ENCODE data around the gene NPIPB2.
"Not testable (repeated sequence)": the region's sequence is repeated elsewhere in the genome, so short reads cannot be mapped to it uniquely, and the experiment has no call there.

NPIPB2 gene

DNA sequence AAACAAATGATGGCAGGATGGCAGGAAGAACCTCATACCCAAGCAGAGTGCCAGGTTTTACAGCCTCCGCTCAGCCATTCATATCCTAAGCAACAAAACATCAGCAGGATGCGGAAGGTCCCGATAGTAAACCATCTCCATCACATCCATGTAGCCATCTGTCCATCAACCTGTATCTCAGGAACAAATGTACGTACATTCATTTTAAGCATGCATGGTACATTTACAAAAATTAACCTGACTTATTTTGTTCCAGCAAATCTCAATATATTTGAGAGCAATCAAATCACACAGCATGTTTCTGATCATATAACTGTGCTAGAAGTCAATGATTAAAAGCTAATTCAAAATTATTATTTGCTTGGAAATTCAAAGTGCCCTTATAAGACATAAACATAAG is at the start of gene NPIPB2:
Gene NPIPB2, minus strand, starts transcription at position 101 of the 400 bp plus-strand sequence. Its CDS starts 0 bp downstream, at position 101.
- intact Hi-C loops (cut with DNase I) = not testable (repeated sequence)

DNA sequence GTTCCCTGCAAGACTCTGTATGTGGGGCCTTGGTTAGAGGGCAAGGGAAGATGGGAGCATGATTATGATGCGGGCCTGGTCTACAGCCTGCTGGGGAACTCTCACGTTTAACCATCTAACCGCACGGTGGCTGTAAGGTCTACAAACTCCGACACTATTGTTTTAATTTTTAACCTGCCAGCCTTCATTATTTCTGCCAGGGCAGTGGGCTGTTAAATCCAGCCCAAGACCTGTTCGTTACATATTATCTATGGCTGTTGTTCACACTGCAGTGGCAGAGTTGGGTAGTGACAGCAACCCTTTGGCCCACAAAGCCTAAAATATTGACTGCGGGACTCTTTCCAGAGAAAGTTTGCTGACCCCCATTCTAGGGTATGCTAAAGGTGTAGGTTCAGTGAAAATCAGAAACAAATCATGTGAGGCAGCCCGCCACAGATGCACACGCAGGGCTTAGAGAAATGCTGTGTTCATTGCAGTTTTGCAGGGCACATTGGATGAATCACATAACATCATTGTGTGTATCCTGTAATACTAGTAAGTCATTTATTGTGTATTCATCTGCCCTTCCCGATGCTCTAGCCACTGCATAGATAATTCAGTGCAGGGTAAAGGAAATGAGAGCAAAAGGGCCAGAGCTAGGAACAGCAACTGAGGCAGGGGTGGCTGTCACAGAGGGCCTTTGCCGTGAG is 49.0 kb upstream of the NPIPB2 start:
- intact Hi-C loops (cut with DNase I) = no loop called here
- DNase-seq = no peak

More for the DNA sequence above, at the start of gene NPIPB2:
- DNase-seq = not testable (repeated sequence)

DNA sequence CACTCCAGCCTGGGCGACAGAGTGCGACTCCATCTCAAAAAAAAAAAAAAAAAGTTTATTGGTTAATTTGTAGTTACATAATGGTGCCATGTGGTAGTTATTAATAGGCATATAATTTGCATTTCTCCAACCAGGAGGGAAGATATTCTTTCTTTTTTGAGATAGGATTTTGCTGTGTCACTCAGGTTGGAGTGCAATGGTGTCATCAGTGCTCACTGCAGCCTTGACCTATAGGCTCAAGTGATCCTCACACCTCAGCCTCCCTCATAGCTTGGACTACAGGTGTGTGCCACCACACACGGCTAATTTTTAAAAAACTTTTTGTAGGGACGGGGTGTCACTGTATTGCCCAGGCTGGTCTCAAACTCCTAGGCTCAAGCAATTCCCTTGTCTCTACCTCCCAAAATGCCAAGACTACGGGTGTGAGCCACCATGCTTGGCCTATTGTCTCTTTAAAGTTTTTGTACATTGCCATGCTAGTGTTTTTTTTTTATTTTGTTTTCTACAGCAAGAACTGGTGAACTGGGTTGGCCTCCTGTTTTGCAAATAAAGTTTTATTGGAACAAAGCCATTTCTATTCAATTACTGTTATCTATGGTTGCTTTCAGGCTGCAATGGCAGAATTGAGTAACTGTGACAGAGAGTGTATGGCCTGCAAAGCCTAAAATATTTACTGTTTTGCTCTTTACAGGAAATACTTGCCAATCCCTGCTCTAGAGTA is 46.6 kb upstream of the NPIPB2 start:
- intact Hi-C loops (cut with DNase I) = no loop called here

DNA sequence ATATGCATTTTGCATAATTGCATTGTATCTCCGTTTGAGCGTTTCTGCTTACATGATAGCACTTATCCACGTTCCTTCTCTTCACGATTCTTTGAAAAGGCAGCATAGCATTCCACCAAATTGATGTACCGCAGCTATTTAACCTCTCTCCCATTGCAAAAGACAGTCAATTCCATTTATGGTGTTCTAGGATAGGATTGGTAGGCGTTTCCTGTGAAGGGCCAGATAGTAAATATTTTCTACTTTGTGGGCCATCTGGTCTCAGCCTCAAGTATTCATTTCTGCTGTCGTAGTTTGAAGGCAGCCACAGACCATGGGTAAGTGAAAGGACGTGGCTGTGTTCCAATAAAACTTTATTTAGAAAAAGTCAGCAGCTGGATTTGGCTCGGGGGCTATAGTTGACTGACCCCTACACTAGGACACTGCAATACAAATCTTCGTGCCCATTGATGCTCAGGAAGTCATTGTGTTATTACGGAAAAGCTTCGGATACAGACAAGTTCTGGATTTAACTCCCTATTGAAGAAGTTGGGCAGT is 44.7 kb upstream of the NPIPB2 start:
- intact Hi-C loops (cut with DNase I) = no loop called here
- DNase-seq = no peak

More for the DNA sequence above, 46.6 kb upstream of the NPIPB2 start:
- DNase-seq = no peak

DNA sequence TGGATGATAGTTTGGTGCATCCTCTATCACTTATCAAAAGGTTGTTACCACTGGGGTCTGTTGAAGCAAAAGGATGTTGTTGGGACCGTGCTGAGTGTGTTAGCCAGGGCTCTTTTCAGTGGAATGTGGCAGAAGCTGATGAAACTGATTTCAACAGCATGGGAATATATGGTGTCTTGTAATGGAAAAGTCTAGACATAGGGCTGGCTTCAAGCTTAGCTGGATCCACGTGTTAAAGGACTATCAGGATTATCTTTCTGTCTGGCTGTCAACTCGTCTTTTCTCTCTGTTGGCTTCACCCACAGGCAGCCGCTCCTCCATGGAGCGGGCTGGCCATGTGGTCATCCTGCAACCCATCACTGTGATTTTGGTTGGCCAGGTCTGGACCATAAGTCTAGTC is 43.4 kb upstream of the NPIPB2 start:
- intact Hi-C loops (cut with DNase I) = no loop called here

DNA sequence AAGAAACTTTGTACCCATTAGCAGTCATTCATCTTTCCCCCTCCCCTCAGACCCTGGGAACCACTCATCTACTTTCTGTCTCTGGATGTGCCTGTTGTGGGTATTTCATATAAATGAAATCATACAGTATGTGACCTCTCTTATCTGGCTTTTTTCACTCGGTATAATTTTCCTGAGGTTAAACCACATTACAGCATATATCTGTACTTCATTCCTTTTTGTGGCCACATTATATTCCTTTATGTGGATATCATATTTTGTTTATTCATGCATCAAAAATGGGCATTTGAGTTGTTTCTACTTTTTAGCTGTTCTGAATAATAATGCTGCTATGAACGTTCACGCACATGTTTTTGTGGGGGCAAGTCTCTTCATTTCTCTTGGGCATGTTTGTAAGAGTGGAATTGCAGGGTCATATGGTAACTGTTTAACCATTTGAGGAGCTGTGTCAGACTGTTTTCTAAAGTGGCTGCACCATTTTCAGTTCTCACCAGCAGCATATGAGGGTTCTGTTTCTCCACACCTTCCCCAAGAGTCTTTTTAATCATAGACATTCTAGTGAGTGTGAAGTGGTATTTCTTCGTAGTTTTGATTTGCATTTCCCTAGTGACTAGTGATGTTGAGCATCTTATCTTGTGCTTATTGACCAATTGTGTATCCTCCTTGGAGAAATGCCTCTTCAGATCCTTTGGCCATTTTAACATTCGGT is 38.4 kb upstream of the NPIPB2 start:
- DNase-seq = no peak
- intact Hi-C loops (cut with DNase I) = no loop called here

More for the DNA sequence above, 43.4 kb upstream of the NPIPB2 start:
- no peak for DNase-seq

DNA sequence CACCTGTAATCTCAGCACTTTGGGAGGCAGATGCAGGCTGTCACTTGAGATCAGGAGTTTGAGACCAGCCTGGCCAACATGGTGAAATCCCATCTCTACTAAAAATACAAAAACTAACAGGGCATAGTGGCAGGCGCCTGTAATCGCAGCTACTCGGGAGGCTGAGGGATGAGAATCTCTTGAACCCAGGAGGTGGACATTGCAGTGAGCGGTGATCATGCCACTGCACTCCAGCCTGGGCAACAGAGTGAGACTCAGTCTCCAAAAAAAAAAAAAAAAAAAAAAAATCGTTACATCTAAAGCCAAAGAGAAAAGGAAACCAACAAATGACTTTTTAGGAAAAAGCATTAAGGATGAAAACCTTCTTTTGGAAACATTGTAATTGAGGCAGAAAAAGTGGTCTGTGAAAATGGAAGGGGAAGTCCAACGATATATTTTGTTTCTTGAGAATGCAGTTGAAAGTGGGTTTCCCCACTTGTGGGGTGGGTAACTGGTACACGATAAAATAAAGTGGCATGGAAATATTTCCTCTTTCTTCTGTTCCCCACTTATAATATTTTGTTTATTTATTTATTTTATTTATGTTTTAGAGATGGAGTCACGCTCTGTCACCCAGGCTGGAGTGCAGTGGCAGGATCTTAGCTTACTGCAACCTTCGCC is 37.3 kb upstream of the NPIPB2 start:
- DNase-seq = no peak
- intact Hi-C loops (cut with DNase I) = loop anchor here (10.0 kb wide), 1 partner anchor 86 kb away; no protein-coding TSS in a partner anchor

DNA sequence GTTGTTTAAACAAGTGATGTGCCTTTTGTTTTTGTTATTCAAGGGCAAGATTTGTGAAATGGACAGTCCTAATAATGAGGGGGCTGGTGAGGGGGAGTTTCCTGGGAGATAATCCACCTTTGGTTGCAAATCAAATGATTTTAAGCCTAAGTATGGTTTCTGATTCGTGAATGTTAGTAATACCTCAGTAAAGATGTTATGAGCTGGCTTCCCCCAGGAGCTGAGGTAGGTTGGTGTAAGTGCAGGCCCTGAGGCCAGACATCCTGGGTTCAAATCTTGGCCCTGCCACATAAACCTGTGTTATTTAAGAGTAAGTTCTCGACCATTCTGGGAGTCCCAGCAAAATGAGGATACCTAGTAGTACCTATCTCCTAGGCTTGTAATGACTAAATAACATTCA is 36.2 kb upstream of the NPIPB2 start:
- intact Hi-C loops (cut with DNase I) = loop anchor here (10.0 kb wide), 1 partner anchor 87 kb away; no protein-coding TSS in a partner anchor
- no peak for DNase-seq

DNA sequence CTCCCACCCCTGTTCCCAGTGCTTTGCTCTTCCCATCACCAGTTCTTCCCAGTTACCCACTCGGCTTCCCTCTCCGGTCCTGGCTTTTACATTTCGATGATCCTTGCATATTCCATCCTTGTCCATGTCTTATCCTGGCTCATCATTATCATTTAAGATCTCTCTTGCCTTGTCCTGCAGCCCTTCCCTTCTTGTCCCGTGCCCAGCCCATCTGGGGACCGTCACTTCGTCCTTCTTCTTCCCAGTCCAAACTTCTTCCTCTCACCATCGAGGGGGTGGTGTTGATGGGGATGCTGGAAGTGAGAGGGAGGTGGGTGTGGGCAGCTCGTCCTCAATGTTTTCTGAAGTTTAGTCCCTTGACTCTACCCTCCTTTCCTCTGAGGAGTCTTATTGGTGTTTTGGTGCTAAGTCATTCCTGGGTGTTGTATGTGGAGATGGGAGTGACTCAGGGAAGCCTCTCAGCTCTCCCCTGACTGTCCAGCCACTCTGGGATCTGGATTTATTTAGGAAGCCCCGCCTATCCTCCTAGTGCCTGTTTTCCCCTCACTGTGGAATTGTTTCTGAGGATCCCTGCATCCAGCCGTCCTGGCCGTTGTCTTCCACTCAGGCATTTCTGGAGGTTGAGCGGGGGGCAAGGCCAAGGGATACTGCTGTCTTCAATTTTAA is 35.7 kb upstream of the NPIPB2 start:
- intact Hi-C loops (cut with DNase I) = loop anchor here (10.0 kb wide), 1 partner anchor 87 kb away; no protein-coding TSS in a partner anchor
- peak in 1 of 42 donors; percentile 6 for DNase-seq

DNA sequence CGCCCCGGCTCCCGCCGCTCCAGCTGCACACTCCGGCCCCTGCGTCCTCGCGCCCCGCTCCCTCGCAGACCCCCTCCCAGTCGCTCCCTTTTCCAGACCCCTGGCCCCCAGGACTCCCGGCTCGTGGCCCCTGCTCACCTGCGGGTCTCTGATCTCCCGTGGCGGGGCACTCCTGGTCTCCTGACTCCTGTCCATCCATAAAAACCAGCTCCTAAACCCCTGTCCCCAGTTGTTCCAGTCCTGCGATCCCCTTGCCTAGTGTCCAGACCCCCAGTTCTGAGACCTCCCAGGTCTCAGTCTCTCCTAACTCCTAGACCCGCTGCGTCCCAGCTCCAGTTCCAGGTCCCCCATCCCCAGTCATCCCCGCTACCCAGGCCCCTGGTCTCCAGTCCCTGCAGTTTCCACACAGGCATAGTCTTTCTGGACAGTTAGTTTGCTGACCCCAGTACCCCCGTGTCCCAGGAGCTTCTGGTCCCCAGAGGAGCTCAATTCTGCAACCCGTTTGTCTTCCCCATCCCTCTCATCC is 35.1 kb upstream of the NPIPB2 start:
- intact Hi-C loops (cut with DNase I) = loop anchor here (10.0 kb wide), 1 partner anchor 88 kb away; no protein-coding TSS in a partner anchor
- peak in 2 of 42 donors; percentile 11 to 14 for DNase-seq

DNA sequence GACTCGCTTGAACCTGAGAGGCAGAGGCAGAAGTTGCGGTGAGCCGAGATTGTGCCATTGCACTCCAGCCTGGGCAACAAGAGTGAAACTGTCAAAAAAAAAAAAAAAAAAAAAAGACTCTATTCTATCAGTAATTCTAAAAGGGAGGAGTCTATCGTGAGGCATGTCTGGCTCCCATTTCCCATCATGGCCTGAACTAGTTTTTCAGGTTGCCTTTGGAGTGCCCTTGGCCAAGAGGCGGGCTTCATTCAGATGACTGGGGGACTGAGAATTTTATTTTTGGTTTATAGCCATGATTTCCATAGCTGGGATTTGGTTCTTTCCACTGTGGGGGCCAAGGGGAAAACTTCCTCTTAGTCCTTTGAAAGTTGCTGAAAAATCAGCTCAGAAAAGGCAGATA is 31.2 kb upstream of the NPIPB2 start:
- no peak for DNase-seq
- intact Hi-C loops (cut with DNase I) = loop anchor here (10.0 kb wide), 1 partner anchor 92 kb away; no protein-coding TSS in a partner anchor

DNA sequence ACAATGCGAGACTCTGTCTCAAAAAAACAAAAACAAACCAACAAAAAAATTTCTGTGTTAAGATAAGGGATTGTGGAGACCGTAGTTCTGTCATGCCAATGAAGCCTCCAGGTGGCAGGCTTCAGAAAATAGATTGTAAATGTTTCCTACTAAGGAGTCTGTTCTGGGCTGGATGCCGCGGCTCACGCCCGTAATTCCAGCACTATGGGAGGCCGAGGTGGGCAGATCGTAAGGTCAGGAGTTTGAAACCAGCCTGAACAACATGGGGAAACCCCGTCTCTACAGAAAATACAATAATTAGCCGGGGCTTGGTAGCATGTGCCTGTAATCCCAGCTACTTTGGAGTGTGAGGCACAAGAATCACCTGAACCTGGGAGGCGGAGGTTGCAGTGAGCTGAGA is 30.3 kb upstream of the NPIPB2 start:
- intact Hi-C loops (cut with DNase I) = loop anchor here (10.0 kb wide), 1 partner anchor 93 kb away; no protein-coding TSS in a partner anchor
- peak in 9 of 42 donors; percentile 30 to 69 (median 36) for DNase-seq

DNA sequence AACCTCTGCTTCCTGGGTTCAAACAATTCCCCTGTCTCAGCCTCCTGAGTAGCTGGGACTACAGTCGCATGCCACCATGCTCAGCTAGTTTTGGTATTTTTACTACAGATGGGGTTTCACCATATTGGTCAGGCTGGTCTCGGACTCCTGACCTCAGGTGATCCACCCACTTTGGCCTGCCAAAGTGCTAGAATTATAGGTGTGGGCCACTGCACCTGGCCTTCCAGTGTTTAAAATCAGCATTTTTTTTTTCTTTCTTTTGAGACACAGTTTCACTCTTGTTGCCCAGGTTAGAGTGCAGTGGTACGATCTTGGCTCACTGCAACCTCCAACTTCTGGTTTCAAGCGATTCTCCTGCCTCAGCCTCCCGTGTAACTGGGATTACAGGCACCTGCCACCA is 28.4 kb upstream of the NPIPB2 start:
- peak in 1 of 42 donors; percentile 1 for DNase-seq
- intact Hi-C loops (cut with DNase I) = loop anchor here (10.0 kb wide), 1 partner anchor 95 kb away; no protein-coding TSS in a partner anchor

DNA sequence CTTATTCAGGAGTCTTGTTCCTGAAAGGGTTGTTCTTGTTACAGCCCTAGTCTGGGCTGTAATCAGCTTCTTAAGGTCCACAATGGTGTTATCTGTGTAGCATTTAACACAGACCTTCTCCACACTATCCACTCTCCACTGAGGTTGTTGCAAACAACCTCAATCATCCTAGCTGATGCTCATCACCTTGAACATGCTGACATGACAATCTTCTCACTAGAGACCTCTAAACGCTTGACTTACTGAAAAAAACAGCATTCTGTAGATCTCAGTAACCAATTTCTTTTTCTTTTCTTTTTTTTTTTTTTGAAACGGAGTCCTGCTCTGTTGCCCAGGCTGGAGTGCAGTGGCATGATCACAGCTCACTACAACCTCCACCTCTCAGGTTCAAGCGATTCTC is 26.7 kb upstream of the NPIPB2 start:
- no peak for DNase-seq

DNA sequence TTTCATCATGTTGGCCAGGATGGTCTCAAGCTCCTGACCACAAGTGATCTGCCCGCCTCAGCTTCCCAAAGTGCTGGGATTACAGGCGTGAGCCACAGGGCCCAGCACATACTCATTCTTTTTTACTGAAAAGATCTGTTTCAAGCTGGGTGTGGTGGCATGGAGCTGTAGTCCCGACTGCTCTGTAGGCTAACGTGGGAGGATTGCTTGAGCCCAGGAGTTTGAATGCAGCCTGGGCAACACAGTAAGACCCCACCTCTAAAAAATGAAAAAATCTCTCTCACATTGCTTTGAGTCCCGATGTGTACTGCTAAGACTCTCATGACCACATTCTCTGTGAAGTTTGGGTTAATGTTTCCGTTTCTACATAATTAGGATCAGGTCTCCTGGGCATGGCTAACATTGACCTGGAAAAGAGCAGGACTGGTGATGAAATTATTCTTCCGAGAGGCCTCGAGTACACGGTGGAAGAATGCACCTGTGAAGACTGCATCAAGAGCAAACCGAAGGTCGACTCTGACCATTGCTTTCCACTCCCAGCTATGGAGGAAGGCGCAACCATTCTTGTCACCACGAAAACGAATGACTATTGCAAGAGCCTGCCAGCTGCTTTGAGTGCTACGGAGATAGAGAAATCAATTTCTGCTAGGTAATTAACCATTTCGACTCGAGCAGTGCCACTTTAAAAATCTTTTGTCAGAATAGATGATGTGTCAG is 25.5 kb upstream of the NPIPB2 start:
- intact Hi-C loops (cut with DNase I) = no loop called here
- DNase-seq = no peak

More for the DNA sequence above, 26.7 kb upstream of the NPIPB2 start:
- intact Hi-C loops (cut with DNase I) = no loop called here

DNA sequence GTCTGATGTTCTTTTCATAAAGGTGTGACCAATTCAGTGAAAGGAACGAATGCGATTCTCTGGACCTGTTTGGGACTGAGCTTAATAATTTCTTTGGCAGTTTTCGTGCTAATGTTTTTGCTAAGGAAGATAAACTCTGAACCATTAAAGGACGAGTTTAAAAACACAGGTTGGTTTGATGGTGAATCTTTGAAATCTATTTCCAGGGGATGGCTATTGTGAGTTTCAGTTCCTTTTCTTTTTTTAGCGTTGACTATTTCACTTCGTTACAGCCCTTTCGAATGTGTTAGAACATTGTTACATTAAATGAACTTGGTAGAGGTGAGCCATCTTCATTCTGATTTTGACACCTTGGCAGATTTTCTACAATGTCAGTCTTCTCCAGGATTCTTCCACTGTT is 24.3 kb upstream of the NPIPB2 start:
- DNase-seq = no peak
- intact Hi-C loops (cut with DNase I) = no loop called here

All from head of caudate nucleus (tissue), 42 donors.